Caco-2 (cell line): ENCODE results near the gene GSE1. TPM values are rescaled to one million over a fixed set of nuclear protein-coding genes. Genes with fewer than 3 reads are reported as not detected.

Experiments used
- BruUV-seq: library from RNA; stranded (reverse); fragments of 400-500 nt; replicated peaks from 2 replicates; lab custom pipeline; 2021; lab: Mats Ljungman, UMichigan
- CTCF ChIA-PET: fragments of 300-600 bp; sonication (Branson Sonifier 250); formaldehyde crosslinking; loops from one replicate; lab custom pipeline; 2022; ENCODE audit warnings: antibody characterized with exemption; lab: Charles Lee
- POLR2A ChIA-PET: fragments of 300-600 bp; sonication (Branson Sonifier 250); formaldehyde crosslinking; loops from one replicate; lab custom pipeline; 2022; ENCODE audit warnings: antibody characterized with exemption; lab: Charles Lee
- DNase-seq, 2 experiments: peaks; one replicate each; pipeline versions ENCODE4 v3.0.0 to v3.0.0-alpha.2; 2020 to 2022
- H3K27me3 ChIP-seq: replicated peaks from 2 replicates; pipeline ENCODE4 v1.6.0; 2011; ENCODE audit warnings: low read length; ENCODE audit not compliant: control insufficient read depth, insufficient read depth
- H3K36me3 ChIP-seq: 2 replicates; pipeline ENCODE4 v1.5.1; 2011; ENCODE audit warnings: low read length; ENCODE audit not compliant: control insufficient read depth, insufficient read depth
- H3K4me1 ChIP-seq: fragments of 250-450 bp; sonication (Bioruptor Pico); 2 replicates; pipeline ENCODE4 v1.5.1; 2020; ENCODE audit warnings: mild to moderate bottlenecking
- H3K4me3 ChIP-seq: 2 replicates; pipeline ENCODE4 v1.5.1; 2011; ENCODE audit warnings: low read depth, mild to moderate bottlenecking, control low read depth, low read length
- H3K9me3 ChIP-seq: fragments of 250-450 bp; sonication (Bioruptor Pico); 2 replicates; pipeline ENCODE4 v1.5.1; 2020; ENCODE audit warnings: mild to moderate bottlenecking, moderate library complexity
- H3K27ac Mint-ChIP-seq: one replicate; pipeline ENCODE4 v1.8.0; 2022; ENCODE audit warnings: mixed read lengths; ENCODE audit not compliant: unreplicated experiment
- H3K27me3 Mint-ChIP-seq: one replicate; pipeline ENCODE4 v1.8.0; 2022; ENCODE audit warnings: mixed read lengths; ENCODE audit not compliant: insufficient read depth, unreplicated experiment
- H3K36me3 Mint-ChIP-seq: one replicate; pipeline ENCODE4 v1.8.0; 2022; ENCODE audit warnings: mild to moderate bottlenecking, mixed read lengths; ENCODE audit not compliant: insufficient read depth, unreplicated experiment
- H3K4me1 Mint-ChIP-seq: one replicate; pipeline ENCODE4 v1.8.0; 2022; ENCODE audit warnings: low read depth, mixed read lengths; ENCODE audit not compliant: unreplicated experiment
- H3K4me3 Mint-ChIP-seq: one replicate; pipeline ENCODE4 v1.8.0; 2022; ENCODE audit warnings: mild to moderate bottlenecking, moderate library complexity, mixed read lengths; ENCODE audit not compliant: unreplicated experiment
- H3K9me3 Mint-ChIP-seq: one replicate; pipeline ENCODE4 v1.8.0; 2022; ENCODE audit warnings: mixed read lengths; ENCODE audit not compliant: unreplicated experiment
- intact Hi-C: fragments of 100-400 bp; cut with micrococcal nuclease; formaldehyde crosslinking; loops from one replicate; pipeline ENCODE4 v1.10.0; 2022; ENCODE audit not compliant: unreplicated experiment
- total RNA-seq: library from RNA; stranded (reverse); gene quantifications from 2 replicates; pipeline ENCODE4 v1.2.3, GENCODE V29; 2022
- TF ChIP-seq, protein P1 (sequence below), 2 experiments: fragments of 200-600 bp in 1 of 2; IDR thresholded peaks; 1 replicate in 1 of 2; 2 replicates in 1 of 2; pipeline versions ENCODE4 v1.5.1 to v1.8.0; 2011 to 2022; ENCODE audit warnings: antibody characterized with exemption in 1 of 2, control low read depth in 1 of 2, inconsistent platforms in 1 of 2, low read depth in 1 of 2, low read length in 1 of 2, mild to moderate bottlenecking in 1 of 2, moderate library complexity in 1 of 2; ENCODE audit not compliant: insufficient read depth in 1 of 2, severe bottlenecking in 1 of 2, unreplicated experiment in 1 of 2

Gene GSE1
- total RNA-seq, 1 experiment from 2014 or later = 142 TPM

DNA sequence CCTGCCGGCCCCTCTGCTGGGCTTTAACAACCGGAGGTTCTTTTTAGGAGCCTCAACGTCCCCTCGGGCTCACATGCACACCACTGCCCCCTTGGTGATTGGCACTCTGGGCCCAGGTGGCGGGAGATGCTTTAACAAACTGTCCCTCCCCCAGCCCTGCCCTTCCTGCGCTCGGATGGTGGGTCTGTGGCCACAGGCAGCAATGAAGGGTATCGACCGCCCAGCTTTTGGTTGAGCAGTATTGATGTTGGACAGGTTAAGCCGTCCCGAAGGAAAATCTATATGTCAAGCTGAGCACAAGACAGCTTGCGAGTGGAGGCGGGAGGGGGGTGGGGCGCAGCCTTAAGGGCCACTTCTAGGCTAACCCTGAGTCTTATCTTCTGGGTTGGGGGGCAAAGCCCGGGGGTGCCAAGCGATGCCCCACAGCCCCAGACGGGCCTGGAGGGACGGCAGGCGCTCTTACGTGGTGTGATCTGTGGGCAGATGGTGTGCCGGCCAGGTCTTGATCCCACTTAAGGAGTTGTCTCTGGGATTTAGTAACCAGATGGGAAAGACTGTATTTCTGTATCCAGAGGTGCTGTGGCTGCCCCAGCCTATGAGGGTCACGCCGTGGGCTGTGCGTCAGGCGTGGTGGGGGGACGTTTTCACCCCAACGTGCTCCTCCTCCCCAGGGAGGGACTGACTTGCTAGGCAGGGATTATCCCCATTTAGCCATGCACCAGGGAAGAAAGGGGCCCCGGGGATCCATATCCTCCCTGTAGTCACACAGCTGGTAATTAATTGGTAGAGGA, 6.2 kb downstream of the GSE1 start:
- peaks cover 8% of the 10 kb centered on the region; the same call in 1 of the 2 replicates for H3K36me3 ChIP-seq
- TF ChIP-seq, protein P1, sequence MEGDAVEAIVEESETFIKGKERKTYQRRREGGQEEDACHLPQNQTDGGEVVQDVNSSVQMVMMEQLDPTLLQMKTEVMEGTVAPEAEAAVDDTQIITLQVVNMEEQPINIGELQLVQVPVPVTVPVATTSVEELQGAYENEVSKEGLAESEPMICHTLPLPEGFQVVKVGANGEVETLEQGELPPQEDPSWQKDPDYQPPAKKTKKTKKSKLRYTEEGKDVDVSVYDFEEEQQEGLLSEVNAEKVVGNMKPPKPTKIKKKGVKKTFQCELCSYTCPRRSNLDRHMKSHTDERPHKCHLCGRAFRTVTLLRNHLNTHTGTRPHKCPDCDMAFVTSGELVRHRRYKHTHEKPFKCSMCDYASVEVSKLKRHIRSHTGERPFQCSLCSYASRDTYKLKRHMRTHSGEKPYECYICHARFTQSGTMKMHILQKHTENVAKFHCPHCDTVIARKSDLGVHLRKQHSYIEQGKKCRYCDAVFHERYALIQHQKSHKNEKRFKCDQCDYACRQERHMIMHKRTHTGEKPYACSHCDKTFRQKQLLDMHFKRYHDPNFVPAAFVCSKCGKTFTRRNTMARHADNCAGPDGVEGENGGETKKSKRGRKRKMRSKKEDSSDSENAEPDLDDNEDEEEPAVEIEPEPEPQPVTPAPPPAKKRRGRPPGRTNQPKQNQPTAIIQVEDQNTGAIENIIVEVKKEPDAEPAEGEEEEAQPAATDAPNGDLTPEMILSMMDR (IDR thresholded peaks at IDR 0.05; ENCODE audit: insufficient read depth in 1 of 2, low read depth in 1 of 2, low read length in 1 of 2, severe bottlenecking in 1 of 2, unreplicated experiment in 1 of 2) = no peak
- H3K4me1 Mint-ChIP-seq = peaks cover 46% of the 10 kb centered on the region
- CTCF ChIA-PET = interaction anchor here (0.9 kb wide), 1 partner anchor 9 kb away, joined by 5 read pairs; no protein-coding TSS in a partner anchor
- DNase-seq = no peak
- H3K27ac Mint-ChIP-seq = peak overlapping the region; percentile 72
- H3K27me3 Mint-ChIP-seq = no peaks in the 10 kb centered on the region
- peaks cover 77% of the 10 kb centered on the region for H3K36me3 Mint-ChIP-seq
- no TSS peak for BruUV-seq
- no peak overlapping the region for H3K4me3 Mint-ChIP-seq
- no peaks in the 10 kb centered on the region for H3K27me3 ChIP-seq
- no peak overlapping the region for H3K4me3 ChIP-seq
- H3K9me3 Mint-ChIP-seq = no peaks in the 10 kb centered on the region
- H3K4me1 ChIP-seq = peaks cover 45% of the 10 kb centered on the region
- no peaks in the 10 kb centered on the region for H3K9me3 ChIP-seq
- POLR2A ChIA-PET = no interaction called here
- intact Hi-C loops = no loop called here

DNA sequence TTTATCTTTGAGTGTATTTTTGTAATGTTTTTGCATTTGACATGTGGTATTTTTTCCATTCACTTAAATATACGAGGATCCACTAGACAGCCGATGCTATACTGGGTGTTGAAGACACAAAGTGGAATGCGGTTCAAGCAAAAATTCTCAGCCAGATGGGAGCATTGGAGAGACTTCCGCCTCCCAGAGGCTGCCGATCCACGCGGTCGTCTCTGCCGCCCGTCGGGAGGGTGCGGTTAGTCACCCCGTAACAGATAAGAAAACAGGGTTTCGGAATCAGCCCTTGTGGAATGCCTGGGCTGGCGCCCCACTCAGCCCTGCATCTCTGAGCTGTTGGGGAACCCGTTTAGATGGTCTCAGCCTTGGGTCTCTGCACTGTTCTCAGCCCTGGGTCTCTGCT, 7.3 kb downstream of the GSE1 start:
- H3K27ac Mint-ChIP-seq = peak overlapping the region; percentile 52
- BruUV-seq = no TSS peak
- Histone ChIP-seq H3K4me1 (peaks cover 42% of the 10 kb centered on the region), H3K36me3 (peaks cover 8% of the 10 kb centered on the region; the same call in 1 of the 2 replicates), H3K4me3 (no peak overlapping the region), H3K27me3 (no peaks in the 10 kb centered on the region), H3K9me3 (no peaks in the 10 kb centered on the region)
- no peaks in the 10 kb centered on the region for H3K27me3 Mint-ChIP-seq
- no peak overlapping the region for H3K4me3 Mint-ChIP-seq
- intact Hi-C loops = no loop called here
- POLR2A ChIA-PET = no interaction called here
- TF ChIP-seq, protein P1 (IDR thresholded peaks at IDR 0.05; ENCODE audit: insufficient read depth in 1 of 2, low read depth in 1 of 2, low read length in 1 of 2, severe bottlenecking in 1 of 2, unreplicated experiment in 1 of 2) = no peak
- CTCF ChIA-PET = no interaction called here
- peaks cover 77% of the 10 kb centered on the region for H3K36me3 Mint-ChIP-seq
- no peaks in the 10 kb centered on the region for H3K9me3 Mint-ChIP-seq
- peaks cover 48% of the 10 kb centered on the region for H3K4me1 Mint-ChIP-seq
- no peak for DNase-seq

DNA sequence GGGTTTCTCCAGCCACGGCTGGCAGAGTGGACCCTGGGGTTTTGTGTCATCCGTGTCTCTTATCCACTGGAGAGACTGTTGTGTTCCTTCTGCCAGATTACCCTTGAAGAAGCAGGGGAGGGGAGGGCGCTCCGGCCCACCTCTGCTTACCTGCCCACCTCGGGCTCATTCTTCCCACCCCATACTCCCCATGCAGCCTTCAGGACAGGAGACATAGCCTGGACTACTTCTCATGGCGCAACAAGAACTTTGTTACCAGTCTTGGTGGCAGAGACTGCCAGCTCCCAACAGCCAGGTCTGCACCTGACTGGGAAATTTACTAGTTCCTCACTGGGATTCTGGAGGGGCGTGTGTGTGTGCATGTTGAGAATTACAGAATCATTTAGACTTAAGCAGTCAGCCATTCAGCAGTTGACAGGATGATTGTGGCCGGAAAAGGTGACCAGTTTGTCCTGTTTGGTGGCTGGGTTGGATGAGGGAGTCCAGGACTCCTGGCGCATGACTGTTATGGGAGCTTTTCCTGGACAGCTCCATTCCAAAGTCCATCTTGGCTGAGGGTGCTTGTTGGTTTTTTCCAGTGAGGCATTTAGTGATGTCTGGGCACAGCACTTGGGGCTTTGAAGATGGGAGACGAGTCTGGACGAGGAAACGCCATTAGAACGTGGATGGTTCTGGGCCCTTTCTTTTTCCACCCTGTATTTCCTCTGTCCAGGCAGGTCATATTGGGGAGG, 8.7 kb downstream of the GSE1 start:
- no peak overlapping the region for H3K4me3 ChIP-seq
- H3K9me3 ChIP-seq = no peaks in the 10 kb centered on the region
- no TSS peak for BruUV-seq
- TF ChIP-seq, protein P1 (IDR thresholded peaks at IDR 0.05; ENCODE audit: insufficient read depth in 1 of 2, low read depth in 1 of 2, low read length in 1 of 2, severe bottlenecking in 1 of 2, unreplicated experiment in 1 of 2) = no peak
- H3K27me3 ChIP-seq = no peaks in the 10 kb centered on the region
- H3K27me3 Mint-ChIP-seq = no peaks in the 10 kb centered on the region
- peaks cover 7% of the 10 kb centered on the region; the same call in 1 of the 2 replicates for H3K36me3 ChIP-seq
- H3K4me1 ChIP-seq = peaks cover 40% of the 10 kb centered on the region
- H3K4me1 Mint-ChIP-seq = peaks cover 51% of the 10 kb centered on the region
- intact Hi-C loops = loop anchor here (1.0 kb wide), 2 partner anchors 8 to 23 kb away; no protein-coding TSS in a partner anchor
- ChIA-PET POLR2A (interaction anchor here (0.6 to 1.0 kb wide), 7 partner anchors 9 to 595 kb away, joined by 3 to 7 read pairs (median 3); partner anchors contain the start of gene GSE1), CTCF (interaction anchor here (0.6 to 1.3 kb wide), 10 partner anchors 9 to 291 kb away, joined by 3 to 6 read pairs (median 4); partner anchors contain the start of gene GSE1)
- peak; percentile 91 to 92 for DNase-seq
- peak overlapping the region; percentile 52 for H3K27ac Mint-ChIP-seq
- H3K36me3 Mint-ChIP-seq = peaks cover 78% of the 10 kb centered on the region
- no peaks in the 10 kb centered on the region for H3K9me3 Mint-ChIP-seq
- peak overlapping the region; percentile 56 for H3K4me3 Mint-ChIP-seq
